Uterus (tissue), 2 donors: Measurements from ENCODE around the gene RNF2.

ENCODE experiments used
- CTCF ChIP-seq, 4 experiments: fragments of 200-600 bp in 2 of 4; fragments of 450-650 bp in 2 of 4; sonication (generic) in 2 of 4; IDR thresholded peaks; one replicate each; pipeline ENCODE4 v1.5.1; 2016 to 2019; ENCODE audit warnings: antibody characterized with exemption in 4 of 4, mild to moderate bottlenecking in 2 of 4, moderate library complexity in 1 of 4
- POLR2A ChIP-seq, 2 donors: fragments of 450-650 bp; IDR thresholded peaks; one replicate each; pipeline ENCODE4 v1.6.1; 2016; ENCODE audit warnings: antibody characterized with exemption in 2 of 2, mild to moderate bottlenecking in 1 of 2, moderate library complexity in 1 of 2

- no peak for TF ChIP-seq CTCF (IDR thresholded peaks at IDR 0.05)
- no peak for TF ChIP-seq POLR2A (IDR thresholded peaks at IDR 0.05)
These were observed 29.7 kb upstream of the RNF2 start for GRCh38 chr1:185015631-185016030.
